ENCODE data around the gene PARN. TPM values are rescaled to one million over a fixed set of nuclear protein-coding genes. Genes with fewer than 3 reads are reported as not detected.

The PARN gene
- total and polyA plus RNA-seq, 2 experiments from 2014 or later: 32.5 to 61.3 TPM

DNA sequence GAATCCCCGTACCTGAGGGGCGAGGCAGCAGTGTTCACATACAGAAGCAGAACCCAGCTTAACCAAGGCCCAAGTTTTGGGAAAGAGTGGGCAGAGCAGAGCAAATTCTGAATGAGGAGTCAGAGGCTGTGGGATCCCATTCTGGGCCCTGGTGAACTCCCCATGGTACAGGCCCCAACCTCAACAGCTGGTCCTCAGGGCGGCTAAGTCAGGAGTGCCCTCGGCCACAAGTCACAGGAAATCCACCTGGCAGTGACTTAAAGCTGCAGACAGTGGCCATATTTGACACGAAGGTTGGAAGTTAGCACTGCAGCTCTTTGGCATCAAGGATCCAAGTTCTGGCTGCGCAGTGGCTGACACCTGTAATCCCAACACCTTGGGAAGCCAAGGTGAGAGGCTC is 237.1 kb downstream of the PARN start:
- Mint-ChIP-seq H3K36me3 (ENCODE audit: low read depth) (no peaks in the 10 kb centered on the region), H3K4me3 (no peak overlapping the region), H3K9me3 (no peaks in the 10 kb centered on the region), H3K27ac (no peak overlapping the region), H3K27me3 (ENCODE audit: insufficient read depth, low read depth, poor library complexity) (peaks cover 10% of the 10 kb centered on the region), H3K4me1 (no peaks in the 10 kb centered on the region)
- Histone ChIP-seq H3K27me3 (ENCODE audit: insufficient read depth) (no peaks in the 10 kb centered on the region), H3K4me2 (no peak overlapping the region), H3K27ac (ENCODE audit: low read depth) (no peak overlapping the region), H3F3A (replicated peaks; ENCODE audit: low read depth) (no peaks in the 10 kb centered on the region), H3K4me1 (ENCODE audit: insufficient read depth) (no peaks in the 10 kb centered on the region), H3K79me2 (replicated peaks; ENCODE audit: insufficient read depth) (no peaks in the 10 kb centered on the region), H3K9me2 (ENCODE audit: insufficient read depth) (no peaks in the 10 kb centered on the region), H3K36me3 (ENCODE audit: insufficient read depth) (no peaks in the 10 kb centered on the region), H4K20me1 (replicated peaks; ENCODE audit: insufficient read depth) (no peaks in the 10 kb centered on the region), H3K4me3 (no peak overlapping the region), H2AFZ (no peak overlapping the region)
- TF ChIP-seq EZH2phosphoT487 (IDR thresholded peaks at IDR 0.05; ENCODE audit: unreplicated experiment) (no peak), ZNF331 (CRISPR knock-in tag; IDR thresholded peaks at IDR 0.05; ENCODE audit: low read depth) (no peak), ZNF114 (CRISPR knock-in tag; IDR thresholded peaks at IDR 0.05) (no peak)
- no peak for DNase-seq (ENCODE audit: low spot score)
- ATAC-seq: no peak

DNA sequence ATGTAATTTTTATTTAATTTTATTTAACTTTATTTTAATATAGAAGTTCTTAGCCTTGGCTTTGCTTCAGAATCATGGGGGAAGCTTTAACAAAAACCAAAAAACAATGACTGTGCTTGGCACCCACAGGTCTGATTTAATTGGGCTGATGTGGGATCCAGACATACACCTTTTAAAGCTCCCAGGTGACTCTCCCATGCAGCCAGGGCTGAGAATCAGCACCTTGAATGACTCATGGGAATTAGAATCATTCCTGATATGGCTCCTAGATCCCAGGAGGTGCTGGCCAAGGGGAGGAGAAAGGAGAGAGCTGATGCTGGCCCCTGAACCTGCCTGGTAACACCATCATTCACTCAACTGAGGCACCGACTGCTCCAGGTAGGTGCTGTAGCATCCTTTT is 240.7 kb downstream of the PARN start:
- no peaks in the 10 kb centered on the region for H3K4me1 Mint-ChIP-seq
- DNase-seq (ENCODE audit: low spot score): no peak
- no peak overlapping the region for H2AFZ ChIP-seq
- no peak for ATAC-seq
- H3K9me2 ChIP-seq (ENCODE audit: insufficient read depth): no peaks in the 10 kb centered on the region
- H3F3A ChIP-seq (replicated peaks; ENCODE audit: low read depth): no peaks in the 10 kb centered on the region
- TF ChIP-seq STAT1 (IDR thresholded peaks at IDR 0.05; ENCODE audit: unreplicated experiment) (no peak), EZH2 (IDR thresholded peaks at IDR 0.05; ENCODE audit: low read depth, unreplicated experiment) (no peak), NANOG (IDR thresholded peaks at IDR 0.05; ENCODE audit: borderline replicate concordance) (no peak), ZNF114 (CRISPR knock-in tag; IDR thresholded peaks at IDR 0.05) (no peak)
- H3K9me3 Mint-ChIP-seq: no peaks in the 10 kb centered on the region; the same call in 2 of the 3 replicates
- peaks cover 10% of the 10 kb centered on the region for H3K27me3 Mint-ChIP-seq (ENCODE audit: insufficient read depth, low read depth, poor library complexity)
- H3K27ac Mint-ChIP-seq: no peak overlapping the region
- no peak overlapping the region for H3K27ac ChIP-seq (ENCODE audit: low read depth)
- H3K4me3 ChIP-seq: no peak overlapping the region
- no peak overlapping the region for H3K4me3 Mint-ChIP-seq
- no peaks in the 10 kb centered on the region for H3K27me3 ChIP-seq (ENCODE audit: insufficient read depth)
- H3K4me2 ChIP-seq: no peak overlapping the region
- no peaks in the 10 kb centered on the region for H4K20me1 ChIP-seq (replicated peaks; ENCODE audit: insufficient read depth)
- H3K36me3 Mint-ChIP-seq (ENCODE audit: low read depth): no peaks in the 10 kb centered on the region
- no peaks in the 10 kb centered on the region for H3K79me2 ChIP-seq (replicated peaks; ENCODE audit: insufficient read depth)
- H3K36me3 ChIP-seq (ENCODE audit: insufficient read depth): no peaks in the 10 kb centered on the region
- no peaks in the 10 kb centered on the region for H3K4me1 ChIP-seq (ENCODE audit: insufficient read depth)

DNA sequence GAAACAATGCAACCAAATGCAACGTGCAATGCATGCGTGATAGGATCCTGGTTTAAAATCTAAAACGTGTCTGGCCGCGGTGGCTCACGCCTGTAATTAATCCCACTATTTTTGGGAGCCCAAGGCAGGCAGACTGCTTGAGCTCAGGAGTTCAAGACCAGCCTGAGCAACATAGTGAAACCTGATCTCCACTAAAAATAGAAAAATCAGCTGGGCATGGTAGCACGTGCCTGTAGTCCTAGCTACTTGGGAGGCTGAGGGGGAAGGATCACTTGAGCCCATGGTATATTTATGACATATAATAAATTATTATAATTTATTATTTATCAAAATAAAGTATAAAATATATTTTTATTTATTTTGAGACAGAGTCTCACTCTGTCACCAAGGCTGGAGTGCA is 241.8 kb downstream of the PARN start:
- TF ChIP-seq, protein P1, sequence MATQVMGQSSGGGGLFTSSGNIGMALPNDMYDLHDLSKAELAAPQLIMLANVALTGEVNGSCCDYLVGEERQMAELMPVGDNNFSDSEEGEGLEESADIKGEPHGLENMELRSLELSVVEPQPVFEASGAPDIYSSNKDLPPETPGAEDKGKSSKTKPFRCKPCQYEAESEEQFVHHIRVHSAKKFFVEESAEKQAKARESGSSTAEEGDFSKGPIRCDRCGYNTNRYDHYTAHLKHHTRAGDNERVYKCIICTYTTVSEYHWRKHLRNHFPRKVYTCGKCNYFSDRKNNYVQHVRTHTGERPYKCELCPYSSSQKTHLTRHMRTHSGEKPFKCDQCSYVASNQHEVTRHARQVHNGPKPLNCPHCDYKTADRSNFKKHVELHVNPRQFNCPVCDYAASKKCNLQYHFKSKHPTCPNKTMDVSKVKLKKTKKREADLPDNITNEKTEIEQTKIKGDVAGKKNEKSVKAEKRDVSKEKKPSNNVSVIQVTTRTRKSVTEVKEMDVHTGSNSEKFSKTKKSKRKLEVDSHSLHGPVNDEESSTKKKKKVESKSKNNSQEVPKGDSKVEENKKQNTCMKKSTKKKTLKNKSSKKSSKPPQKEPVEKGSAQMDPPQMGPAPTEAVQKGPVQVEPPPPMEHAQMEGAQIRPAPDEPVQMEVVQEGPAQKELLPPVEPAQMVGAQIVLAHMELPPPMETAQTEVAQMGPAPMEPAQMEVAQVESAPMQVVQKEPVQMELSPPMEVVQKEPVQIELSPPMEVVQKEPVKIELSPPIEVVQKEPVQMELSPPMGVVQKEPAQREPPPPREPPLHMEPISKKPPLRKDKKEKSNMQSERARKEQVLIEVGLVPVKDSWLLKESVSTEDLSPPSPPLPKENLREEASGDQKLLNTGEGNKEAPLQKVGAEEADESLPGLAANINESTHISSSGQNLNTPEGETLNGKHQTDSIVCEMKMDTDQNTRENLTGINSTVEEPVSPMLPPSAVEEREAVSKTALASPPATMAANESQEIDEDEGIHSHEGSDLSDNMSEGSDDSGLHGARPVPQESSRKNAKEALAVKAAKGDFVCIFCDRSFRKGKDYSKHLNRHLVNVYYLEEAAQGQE (IDR thresholded peaks at IDR 0.05; ENCODE audit: unreplicated experiment): no peak
- TF ChIP-seq ZNF114 (CRISPR knock-in tag; IDR thresholded peaks at IDR 0.05): no peak
- peaks cover 8% of the 10 kb centered on the region for H3K27me3 Mint-ChIP-seq (ENCODE audit: insufficient read depth, low read depth, poor library complexity)

More for the DNA sequence above, 241.8 kb downstream of the PARN start:
- Histone ChIP-seq H3K79me2 (replicated peaks; ENCODE audit: insufficient read depth) (no peaks in the 10 kb centered on the region), H3K36me3 (ENCODE audit: insufficient read depth) (no peaks in the 10 kb centered on the region), H3K9me2 (ENCODE audit: insufficient read depth) (no peaks in the 10 kb centered on the region), H3K27ac (ENCODE audit: low read depth) (no peak overlapping the region), H3K4me3 (no peak overlapping the region), H4K20me1 (replicated peaks; ENCODE audit: insufficient read depth) (no peaks in the 10 kb centered on the region), H3F3A (replicated peaks; ENCODE audit: low read depth) (no peaks in the 10 kb centered on the region), H2AFZ (no peak overlapping the region), H3K4me1 (ENCODE audit: insufficient read depth) (no peaks in the 10 kb centered on the region), H3K4me2 (no peak overlapping the region), H3K27me3 (ENCODE audit: insufficient read depth) (no peaks in the 10 kb centered on the region)
- H3K4me3 Mint-ChIP-seq: no peak overlapping the region
- DNase-seq (ENCODE audit: low spot score): no peak
- H3K9me3 Mint-ChIP-seq: no peaks in the 10 kb centered on the region; the same call in 2 of the 3 replicates
- H3K4me1 Mint-ChIP-seq: no peaks in the 10 kb centered on the region
- ATAC-seq: no peak
- no peaks in the 10 kb centered on the region for H3K36me3 Mint-ChIP-seq (ENCODE audit: low read depth)
- H3K27ac Mint-ChIP-seq: no peak overlapping the region

Data from GM23338 (cell line).